Inferior parietal cortex (tissue), 1 donor: ENCODE data around the gene SERPINB1.
A peak's percentile ranks its signal among the peaks of the same experiment; 100 is the strongest.
"Not testable (repeated sequence)": the region's sequence is repeated elsewhere in the genome, so short reads cannot be mapped to it uniquely, and the experiment has no call there.

Experiments used
- DNase-seq: peaks from one replicate; pipeline ENCODE4 v3.0.0-alpha.2; 2016; ENCODE audit errors: extremely low spot score

Gene SERPINB1

DNA sequence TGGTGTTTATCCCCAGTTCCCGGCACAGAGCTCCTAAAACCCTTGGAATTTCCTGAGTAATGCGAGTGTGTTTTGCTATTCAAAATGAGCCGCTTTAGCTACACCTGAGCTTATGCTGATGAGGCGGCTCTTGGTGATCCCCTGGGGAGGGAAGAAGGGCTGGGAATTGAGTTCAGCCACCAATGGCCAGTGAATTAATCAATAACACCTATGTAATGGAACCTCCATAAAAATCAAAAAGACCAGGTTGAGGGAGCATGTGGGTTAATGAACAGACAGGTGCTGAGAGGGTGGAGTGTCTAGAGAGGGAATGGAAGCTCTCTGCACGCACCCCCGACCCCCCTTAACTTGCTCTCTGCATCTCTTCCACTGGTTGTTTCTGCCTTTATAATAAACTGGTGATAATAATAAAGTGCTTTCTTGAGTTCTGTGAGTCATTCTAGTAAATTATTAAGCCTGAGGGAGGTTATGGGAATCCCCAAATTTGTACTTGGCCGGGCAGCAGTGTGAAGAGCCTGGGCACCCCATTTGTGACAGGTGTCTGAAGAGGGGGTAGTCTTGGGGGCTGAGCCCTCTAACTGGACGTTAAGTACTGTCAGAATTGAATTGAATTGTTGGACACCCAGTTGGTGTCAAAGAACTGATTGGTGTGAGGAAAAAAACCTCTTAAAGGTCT is 24.6 kb upstream of the SERPINB1 start:
- no peak for DNase-seq

DNA sequence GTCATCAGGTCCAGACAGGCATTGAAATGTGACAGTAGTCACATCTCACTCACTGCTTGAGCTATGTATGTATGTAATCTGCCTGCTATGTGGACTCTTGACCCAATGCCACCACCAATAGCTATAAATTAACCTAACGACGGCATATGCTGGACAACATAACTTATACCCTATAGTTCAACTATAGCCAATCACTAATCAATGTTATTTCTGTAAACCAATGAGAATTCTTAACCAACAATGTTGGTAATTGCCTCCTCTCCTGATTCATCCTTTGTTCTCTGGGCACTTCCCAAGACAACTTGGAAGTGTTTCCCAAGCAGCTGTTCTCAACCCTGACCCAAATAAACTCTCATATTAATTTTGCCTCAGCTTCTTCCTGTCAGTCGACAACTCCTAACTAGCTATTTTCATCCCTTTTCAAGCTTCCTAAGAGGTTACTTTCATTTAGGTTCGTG is 24.1 kb upstream of the SERPINB1 start:
- DNase-seq, result no peak

DNA sequence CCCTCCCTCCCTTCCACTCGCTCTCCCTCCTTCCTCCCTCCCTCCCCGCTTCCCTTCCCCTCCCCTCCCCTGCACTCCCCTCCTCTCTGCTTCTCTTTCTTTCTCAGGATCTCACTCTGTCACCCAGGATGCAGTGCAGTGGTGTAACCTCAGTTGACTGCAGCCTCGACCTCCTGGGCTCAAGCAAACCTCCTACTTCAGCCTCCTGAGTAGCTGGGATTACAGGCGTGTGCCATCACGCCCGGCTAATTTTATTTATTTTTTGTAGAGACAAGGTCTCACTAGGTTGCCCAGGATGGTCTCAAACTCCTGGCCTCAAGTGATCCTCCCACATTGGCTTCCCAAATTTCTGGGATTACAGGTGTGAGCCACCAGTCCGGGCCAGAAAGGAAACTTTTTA is 23.6 kb upstream of the SERPINB1 start:
- no peak for DNase-seq

DNA sequence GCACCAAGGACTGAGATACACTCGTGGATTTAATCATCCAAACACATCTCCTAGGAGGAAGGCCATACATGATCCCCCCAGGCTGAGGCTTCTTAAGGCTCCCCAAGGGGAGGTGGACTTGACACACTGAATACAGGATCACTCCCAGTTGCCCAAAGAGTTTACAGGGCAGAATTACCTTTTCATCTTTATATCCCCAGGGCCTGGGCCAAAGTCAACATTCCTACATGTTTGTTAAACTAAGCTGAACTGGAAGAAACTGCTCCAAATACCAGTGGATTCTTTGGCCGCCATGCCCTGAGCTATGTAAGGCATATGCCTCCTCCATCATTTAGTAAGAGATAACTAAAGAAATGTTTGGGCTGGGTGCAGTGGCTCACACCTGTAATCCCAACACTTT is 22.2 kb upstream of the SERPINB1 start:
- no peak for DNase-seq

DNA sequence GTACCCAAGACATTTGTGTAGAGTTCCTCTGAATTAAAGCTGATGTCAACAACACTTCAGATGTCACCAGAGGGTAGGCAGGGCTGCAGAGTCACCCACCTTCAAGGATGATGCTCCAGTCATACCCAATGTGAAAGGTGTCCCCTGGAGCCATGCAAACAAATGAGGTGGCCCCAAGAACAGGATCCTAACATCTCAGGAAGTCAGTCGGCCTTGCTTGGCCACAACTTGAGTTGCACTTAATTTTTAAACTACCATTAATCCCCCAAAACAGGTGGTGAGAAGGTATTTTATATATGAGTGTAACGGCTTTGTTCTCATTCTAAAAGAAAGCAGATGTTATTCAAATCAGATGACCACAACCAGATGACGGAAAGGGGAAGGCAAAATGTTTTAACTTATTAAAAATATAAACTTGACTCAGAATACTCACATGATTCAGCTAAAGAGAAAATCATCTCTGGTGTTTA is 21.1 kb upstream of the SERPINB1 start:
- no peak for DNase-seq

DNA sequence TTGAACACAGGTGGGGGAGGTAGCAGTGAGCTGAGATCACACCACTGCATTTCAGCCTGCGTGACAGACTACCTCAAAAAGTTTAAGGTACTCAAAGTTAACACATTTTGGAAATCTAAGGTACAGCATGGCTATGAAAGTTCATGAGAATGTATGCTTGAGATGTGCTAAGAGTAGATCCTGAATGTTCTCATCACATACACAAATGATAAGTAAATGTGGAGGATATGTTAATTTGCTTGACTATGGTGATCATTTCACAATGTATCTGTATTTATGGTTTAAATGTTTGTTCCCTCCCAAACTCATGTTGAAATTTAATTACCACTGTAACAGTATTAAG is 20.1 kb upstream of the SERPINB1 start:
- DNase-seq, result no peak

DNA sequence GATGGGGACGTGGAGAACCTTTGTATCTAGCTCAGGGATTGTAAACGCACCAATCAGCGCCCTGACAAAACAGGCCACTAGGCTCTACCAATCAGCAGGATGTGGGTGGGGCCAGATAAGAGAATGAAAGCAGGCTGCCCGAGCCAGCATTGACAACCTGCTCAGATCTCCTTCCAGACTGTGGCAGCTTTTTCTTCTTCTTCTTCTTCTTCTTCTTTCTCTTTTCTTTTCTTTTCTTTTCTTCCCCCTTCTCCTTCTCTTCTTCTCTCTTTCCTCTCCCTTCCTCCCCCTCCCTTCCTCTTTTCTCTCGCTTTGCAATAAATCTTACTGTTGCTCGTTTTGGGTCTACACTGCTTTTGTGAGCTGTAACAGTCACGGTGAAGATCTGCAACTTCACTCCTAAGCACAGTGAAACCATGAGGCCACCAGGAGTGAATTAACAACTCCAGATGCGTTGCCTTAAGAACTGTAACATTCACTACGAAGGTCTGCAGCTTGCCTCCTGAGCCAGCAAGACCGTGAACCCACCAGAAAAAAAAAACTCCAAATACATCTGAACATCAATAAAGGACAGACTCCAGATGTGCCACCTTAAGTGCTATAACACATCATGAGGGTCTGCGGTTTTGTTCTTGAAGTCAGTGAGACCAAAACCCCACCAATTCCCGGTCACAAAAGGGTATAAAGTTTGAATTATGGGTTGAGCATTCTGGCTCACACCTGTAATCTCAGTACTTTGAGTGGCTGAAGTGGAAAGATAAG is 19.6 kb upstream of the SERPINB1 start:
- DNase-seq, result no peak

DNA sequence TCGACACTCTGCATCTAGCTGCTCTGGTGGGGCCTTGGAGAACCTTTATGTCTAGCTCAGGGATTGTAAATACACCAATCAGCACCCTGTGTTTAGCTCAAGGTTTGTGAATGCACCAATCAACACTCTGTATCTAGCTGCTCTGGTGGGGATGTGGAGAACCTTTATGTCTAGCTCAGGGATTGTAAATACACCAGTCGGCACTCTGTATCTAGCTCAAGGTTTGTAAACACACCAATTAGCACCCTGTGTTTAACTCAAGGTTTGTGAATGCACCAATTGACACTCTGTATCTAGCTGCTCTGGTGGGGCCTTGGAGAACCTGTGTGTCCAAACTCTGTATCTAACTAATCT is 19.0 kb upstream of the SERPINB1 start:
- DNase-seq, result not testable (repeated sequence)

DNA sequence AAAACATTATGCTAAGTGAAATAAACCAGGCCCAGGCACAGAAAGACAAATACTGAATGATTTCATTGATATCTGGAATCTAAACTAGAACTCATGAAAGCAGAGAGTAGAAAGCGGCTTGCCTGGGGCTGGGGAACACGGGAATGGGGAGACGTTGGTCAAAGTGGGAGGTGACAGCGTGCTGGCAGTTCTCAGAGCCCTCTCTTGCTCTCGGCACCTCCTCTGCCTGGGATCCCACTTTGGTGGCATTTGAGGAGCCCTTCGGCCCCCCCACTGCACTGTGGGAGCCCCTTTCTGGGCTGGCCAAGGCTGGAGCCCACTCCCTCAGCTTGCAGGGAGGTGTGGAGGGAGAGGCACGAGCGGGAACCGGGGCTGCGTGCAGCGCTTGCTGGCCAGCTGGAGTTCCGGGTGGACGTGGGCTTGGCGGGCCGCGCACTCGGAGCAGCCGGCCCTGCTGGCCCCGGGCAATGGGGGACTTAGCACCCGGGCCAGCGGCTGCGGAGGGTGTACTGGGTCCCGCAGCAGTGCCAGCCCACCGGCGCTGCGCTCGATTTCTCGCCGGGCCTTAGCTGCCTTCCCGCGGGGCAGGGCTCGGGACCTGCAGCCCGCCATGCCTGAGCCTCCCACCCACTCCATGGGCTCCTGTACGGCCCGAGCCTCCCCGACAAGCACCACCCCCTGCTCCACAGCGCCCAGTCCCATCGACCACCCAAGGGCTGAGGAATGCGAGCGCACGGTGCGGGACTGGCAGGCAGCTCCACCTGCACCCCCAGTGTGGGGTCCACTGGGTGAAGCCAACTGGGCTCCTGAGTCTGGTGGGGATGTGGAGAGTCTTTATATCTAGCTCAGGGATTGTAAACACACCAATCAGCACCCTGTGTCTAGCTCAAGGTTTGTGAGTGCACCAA is 18.4 kb upstream of the SERPINB1 start:
- DNase-seq, result not testable (repeated sequence)

DNA sequence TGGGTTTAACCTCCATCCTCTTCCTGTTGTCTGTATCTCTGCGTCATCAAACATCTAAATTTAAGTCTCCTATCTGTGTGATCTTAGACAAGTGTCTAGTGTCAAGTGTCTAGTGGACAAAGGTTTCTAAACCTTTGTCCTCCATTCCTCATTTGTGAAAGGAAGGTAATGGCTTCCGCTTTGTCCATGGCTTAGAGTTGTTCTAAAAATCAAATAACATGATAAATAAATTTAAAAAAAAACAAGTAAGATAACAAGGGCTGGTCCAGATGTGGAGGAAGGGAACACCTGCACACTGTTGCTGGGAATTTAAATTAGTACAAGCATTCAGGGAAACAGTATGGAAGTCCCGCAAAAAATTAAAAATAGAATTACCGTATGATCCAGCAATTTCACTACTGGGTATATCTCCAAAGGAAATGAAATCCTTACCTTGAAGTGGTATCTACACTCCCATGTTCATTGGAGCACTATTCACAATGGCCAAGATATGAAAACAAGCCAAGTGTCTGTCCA is 17.6 kb upstream of the SERPINB1 start:
- no peak for DNase-seq

DNA sequence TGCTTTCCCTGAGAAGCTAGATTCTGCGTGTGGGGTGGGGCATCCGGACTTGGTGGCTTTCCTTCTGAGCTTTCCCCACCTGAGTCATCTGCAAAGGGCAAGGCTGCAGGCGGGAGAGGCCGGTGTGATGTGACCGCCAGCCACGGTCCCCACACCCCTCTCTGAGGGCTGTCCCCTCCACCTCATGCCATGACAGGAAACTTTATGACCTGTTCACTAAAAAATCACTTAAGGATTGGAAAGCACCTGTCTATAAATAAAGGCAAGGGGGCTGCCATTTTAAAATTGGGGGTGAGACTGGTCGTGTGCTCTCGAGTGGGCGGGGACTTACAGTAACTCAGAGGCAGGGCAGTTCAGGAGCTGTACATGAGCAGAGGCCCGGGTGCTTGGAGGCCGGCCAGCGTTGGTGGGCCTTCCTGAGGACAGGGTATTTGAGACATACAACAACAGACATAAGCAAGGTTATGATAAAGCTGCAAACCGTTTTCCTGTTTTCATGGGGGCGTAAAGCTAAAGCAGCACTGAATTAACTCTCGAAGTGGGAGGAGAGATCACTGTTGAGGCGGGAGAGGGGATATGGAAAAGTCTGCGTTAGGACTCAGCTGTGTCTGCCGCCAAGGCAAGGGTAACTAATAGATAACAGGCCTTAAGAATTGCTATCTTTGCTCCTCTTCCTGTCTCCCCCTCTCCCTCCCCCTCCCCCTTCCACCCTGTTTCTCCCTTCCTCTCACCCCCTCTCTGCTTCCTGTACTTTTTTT is 16.1 kb upstream of the SERPINB1 start:
- peak; percentile 30 for DNase-seq

DNA sequence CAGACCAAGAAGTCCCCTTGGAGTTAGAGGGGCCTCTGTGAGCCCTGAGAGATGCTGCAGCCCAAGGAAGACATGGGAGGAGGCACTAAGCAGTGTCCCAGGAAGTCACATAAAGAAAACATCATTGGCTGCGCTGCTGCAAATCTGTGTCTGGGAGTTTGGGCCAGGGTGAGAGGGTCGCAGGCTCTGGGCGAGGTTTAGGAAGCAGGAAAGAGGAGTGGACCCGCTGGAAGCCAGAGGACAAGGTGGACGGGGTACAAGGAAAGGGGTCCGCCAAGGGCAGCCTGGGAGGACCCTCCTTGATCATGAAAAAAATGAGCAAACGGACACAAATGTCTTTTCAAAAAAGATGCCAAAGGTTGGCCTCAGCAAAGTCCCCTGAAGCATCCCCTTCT is 15.5 kb upstream of the SERPINB1 start:
- DNase-seq, result no peak

DNA sequence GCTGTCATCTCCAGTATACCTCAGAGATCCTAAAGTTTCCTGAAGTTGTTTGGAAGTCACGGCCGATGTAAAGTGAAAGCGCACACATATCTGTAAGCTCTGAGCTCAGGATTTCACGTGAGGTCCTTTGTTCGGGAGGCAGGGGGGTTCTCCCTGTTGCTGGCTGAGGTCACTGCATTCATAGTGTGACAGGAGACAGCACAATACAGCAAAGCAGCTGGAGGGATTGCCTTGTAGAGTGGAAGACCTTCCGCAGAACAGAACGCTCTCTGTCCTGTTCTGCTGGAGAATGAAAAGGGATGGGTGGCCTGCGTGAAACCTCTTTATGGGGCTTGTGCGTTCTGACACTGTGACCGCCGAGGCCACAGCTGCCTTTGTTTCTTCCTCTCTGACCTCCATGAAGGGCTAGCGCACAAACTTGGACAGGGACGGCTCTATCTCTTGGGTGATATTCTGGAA is 13.4 kb upstream of the SERPINB1 start:
- no peak for DNase-seq

DNA sequence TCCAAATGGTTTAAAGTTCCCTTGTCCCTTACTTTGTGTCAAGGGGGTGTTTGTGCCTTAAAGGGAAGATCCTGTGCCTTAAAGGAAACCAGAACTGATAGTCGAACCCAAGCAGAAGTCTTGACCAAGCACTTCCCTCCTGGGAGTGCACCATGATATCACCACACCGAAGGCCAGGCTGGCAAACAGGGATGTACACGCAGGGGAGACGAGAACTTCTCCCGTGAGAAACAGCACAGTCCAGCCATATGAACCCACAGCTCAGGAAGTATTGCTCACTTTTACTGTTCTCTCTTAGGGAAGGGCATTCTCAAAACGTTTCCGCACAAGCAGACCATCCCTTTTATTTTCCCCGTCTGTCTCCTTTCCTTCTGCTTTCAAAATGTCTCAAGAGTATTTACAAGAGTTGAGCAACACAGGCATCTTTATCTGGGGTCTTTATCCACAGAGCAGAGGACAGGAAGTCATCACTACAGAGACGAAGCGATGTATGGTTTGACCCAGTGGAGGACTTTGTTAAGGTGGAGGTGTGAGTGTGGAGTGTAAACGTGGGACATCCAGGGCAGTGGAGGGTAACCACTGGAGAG is 12.8 kb upstream of the SERPINB1 start:
- DNase-seq, result no peak

DNA sequence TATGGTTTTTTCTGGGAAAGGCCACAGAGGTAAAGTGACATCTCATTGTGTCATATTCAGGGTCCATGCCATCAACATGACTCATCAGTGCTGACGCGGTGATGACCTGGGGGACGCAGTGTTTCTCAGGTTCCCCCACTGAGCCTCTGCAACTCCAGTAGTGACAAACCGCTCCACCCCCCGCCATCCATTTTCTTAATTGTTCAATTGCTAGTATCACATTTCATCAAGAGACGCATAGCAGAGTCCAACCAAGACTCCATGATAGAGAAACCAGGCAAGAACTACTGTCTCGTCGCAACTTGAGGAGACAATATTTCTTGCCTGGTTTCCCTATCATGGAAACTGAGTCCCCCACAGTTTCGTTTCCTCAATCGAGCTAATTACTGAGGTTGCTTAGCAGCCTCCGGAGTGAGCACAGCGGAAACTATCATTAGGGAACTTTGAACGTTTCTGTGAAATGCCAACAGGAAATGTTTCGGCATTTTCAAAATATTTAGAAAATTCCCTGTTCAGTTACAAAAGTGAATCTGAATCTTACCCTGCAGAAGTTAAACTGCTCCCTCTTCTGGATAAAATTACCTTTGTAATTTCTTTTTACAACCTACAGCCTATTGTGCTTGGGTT is 12.2 kb upstream of the SERPINB1 start:
- peak; percentile 48 for DNase-seq

DNA sequence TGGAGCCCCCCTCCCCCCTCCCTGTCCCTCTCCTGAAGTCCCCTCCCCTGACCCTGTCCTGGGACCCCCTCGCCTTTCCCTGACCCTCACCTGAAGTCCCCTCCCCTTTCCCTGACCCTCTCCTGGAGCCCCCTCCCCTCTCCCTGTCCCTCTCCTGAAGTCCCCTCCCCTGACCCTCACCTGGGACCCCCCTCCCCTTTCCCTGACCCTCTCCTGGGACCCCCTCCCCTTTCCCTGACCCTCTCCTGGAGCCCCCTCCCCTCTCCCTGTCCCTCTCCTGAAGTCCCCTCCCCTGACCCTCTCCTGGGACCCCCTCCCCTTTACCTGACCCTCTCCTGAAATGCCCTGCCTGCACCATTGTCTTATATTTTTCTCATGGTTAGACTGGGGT is 11.7 kb upstream of the SERPINB1 start:
- not testable (repeated sequence) for DNase-seq

DNA sequence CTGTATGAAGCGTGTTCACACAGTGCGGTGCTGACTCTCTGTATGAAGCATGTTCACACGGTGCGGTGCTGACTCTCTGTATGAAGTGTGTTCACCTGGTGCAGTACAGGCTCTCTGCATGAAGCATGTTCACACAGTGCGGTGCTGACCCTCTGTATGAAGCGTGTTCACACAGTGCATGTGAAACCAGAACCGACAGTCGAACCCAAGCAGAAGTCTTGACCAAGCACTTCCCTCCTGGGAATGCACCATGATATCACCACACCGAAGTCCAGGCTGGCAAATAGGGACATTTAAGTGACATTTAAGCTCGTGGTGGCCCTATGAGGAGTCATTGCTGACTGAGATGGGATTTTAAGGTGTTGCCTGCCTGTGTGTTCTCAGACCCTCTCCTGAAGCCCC is 11.3 kb upstream of the SERPINB1 start:
- no peak for DNase-seq

DNA sequence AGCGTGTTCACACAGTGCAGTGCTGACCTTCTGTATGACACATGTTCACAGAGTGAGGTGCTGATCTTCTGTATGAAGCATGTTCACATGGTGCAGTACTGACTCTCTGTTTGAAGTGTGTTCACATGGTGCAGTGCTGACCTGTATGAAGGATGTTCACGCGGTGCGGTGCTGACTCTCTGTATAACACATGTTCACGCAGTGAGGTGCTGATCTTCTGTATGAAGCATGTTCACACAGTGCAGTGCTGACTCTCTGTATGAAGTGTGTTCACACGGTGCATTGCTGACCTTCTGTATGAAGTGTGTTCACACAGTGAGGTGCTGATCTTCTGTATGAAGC is 10.8 kb upstream of the SERPINB1 start:
- DNase-seq, result no peak

DNA sequence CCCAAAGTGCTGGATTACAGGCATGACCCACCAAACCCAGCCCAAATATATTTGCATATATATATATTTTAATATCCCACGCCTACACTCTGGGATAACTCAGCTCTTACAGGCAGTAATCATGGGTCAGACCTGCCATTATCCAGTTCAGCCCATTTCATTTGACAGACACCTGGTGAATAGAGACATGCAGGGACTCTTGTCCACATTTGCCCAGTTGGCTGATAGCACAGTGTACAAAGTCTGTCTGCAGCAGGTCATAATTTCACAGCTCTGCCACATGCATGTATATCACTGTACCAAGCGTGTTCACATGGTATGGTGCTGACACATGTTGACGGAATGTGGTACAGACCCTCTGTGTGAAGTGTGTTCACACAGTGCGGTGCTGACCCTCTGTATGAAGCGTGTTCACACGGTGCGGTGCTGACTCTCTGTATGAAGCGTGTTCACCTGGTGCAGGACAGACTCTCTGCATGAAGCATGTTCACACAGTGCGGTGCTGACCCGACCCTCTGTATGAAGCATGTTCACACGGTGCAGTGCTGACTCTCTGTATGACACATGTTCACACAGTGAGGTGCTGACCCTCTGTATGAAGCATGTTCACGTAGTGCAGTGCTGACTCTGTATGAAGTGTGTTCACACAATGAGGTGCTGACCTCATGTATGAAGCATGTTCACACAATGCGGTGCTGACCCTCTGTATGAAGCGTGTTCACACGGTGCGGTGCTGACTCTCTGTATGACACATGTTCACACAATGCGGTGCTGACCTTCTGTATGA is 10.3 kb upstream of the SERPINB1 start:
- no peak for DNase-seq
